Common myeloid progenitor, CD34-positive (primary cell): ENCODE data around the gene SLC8A3.

ENCODE experiments used
- CTCF ChIA-PET: fragments of 350-600 bp; sonication (Branson Sonifier 250); formaldehyde crosslinking; loops from one replicate; lab custom pipeline; 2021; ENCODE audit warnings: antibody characterized with exemption; lab: Charles Lee
- POLR2A ChIA-PET: fragments of 350-600 bp; sonication (Branson Sonifier 250); formaldehyde crosslinking; loops from one replicate; lab custom pipeline; 2021; ENCODE audit warnings: antibody characterized with exemption; lab: Charles Lee
- DNase-seq, 3 donors: peaks; one replicate each; pipeline versions ENCODE4 v3.0.0 to v3.0.0-alpha.2; 2013
- H3K27ac ChIP-seq, 2 experiments: 1 replicate in 1 of 2; 2 replicates in 1 of 2; pipeline ENCODE4 v1.7.0; 2013; ENCODE audit warnings: inconsistent platforms in 2 of 2, low read length in 2 of 2, mild to moderate bottlenecking in 2 of 2, low read depth in 1 of 2, moderate library complexity in 1 of 2; ENCODE audit not compliant: severe bottlenecking in 2 of 2, insufficient read depth in 1 of 2, poor library complexity in 1 of 2
- H3K27me3 ChIP-seq, 5 experiments: replicated peaks in 2 of 5; 1 replicate in 3 of 5; 2 replicates in 2 of 5; pipeline versions ENCODE4 v1.6.1 to v1.7.0; 2013; ENCODE audit warnings: low read length in 4 of 5, mild to moderate bottlenecking in 2 of 5, moderate library complexity in 2 of 5, inconsistent platforms in 1 of 5; ENCODE audit not compliant: insufficient read depth in 5 of 5, control insufficient read depth in 4 of 5
- H3K36me3 ChIP-seq, 4 experiments: 1 replicate in 2 of 4; 2 replicates in 2 of 4; pipeline versions ENCODE4 v1.6.1 to v1.7.0; 2013; ENCODE audit warnings: low read length in 3 of 4, control low read depth in 1 of 4, mild to moderate bottlenecking in 1 of 4; ENCODE audit not compliant: control insufficient read depth in 4 of 4, insufficient read depth in 4 of 4
- H3K4me1 ChIP-seq, 4 experiments: 1 replicate in 3 of 4; 2 replicates in 1 of 4; pipeline versions ENCODE4 v1.6.1 to v1.7.1; 2013; ENCODE audit warnings: low read length in 3 of 4, mild to moderate bottlenecking in 3 of 4, control low read depth in 1 of 4, inconsistent platforms in 1 of 4, moderate library complexity in 1 of 4; ENCODE audit not compliant: control insufficient read depth in 4 of 4, insufficient read depth in 4 of 4; ENCODE audit errors: control extremely low read depth in 1 of 4
- H3K4me3 ChIP-seq, 7 experiments: 1 replicate in 4 of 7; 2 replicates in 3 of 7; pipeline versions ENCODE4 v1.5.1 to v1.7.0; 2013; ENCODE audit warnings: mild to moderate bottlenecking in 7 of 7, low read length in 6 of 7, moderate library complexity in 6 of 7, inconsistent platforms in 2 of 7, low read depth in 2 of 7, control low read depth in 1 of 7; ENCODE audit not compliant: insufficient read depth in 4 of 7, control insufficient read depth in 1 of 7; ENCODE audit errors: extremely low read depth in 1 of 7
- H3K9me3 ChIP-seq, 5 experiments: 1 replicate in 4 of 5; 2 replicates in 1 of 5; pipeline versions ENCODE4 v1.6.1 to v1.7.1; 2013; ENCODE audit warnings: low read length in 4 of 5, mild to moderate bottlenecking in 2 of 5, inconsistent platforms in 1 of 5, low read depth in 1 of 5, moderate library complexity in 1 of 5; ENCODE audit not compliant: control insufficient read depth in 4 of 5, insufficient read depth in 2 of 5; ENCODE audit errors: control extremely low read depth in 1 of 5
- WGBS: methylation state at CpG from one replicate; pipeline ENCODE4 v1.1.5; 2013; ENCODE audit not compliant: insufficient coverage; 5-methylcytosine and 5-hydroxymethylcytosine counted together

The SLC8A3 gene

DNA sequence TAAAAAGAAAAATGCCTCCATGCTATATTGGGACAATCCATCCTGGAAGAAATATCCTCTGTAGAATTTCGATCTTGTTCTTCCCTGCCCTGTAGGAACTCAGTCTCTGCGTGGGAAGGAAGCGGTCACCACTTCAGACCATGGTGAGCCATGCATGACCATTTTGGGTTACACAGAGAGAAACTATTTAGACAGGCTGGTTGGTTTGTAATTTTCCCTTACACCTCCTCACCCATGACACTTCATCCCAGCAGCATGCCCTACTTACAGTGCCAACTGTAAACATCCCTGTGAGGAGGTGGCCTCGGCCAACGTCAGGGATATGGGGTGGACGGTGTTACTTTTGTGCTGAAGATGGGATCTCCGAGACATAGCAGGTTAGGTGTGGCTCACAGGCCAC, 188.2 kb downstream of the SLC8A3 start:
- CTCF ChIA-PET = interaction anchor here (0.7 kb wide), 1 partner anchor 27 kb away, joined by 3 read pairs; no protein-coding TSS in a partner anchor
- Histone ChIP-seq H3K4me1 (no peaks in the 10 kb centered on the region), H3K36me3 (no peaks in the 10 kb centered on the region), H3K4me3 (no peak overlapping the region), H3K9me3 (no peaks in the 10 kb centered on the region), H3K27ac (no peak overlapping the region), H3K27me3 (peaks cover 0 to 11% (median 0%) of the 10 kb centered on the region in 5 experiments)
- no CpG with 5 or more reads among the region's 7 CpGs for WGBS
- POLR2A ChIA-PET = no interaction called here
- no peak for DNase-seq

- H3K9me3 ChIP-seq = no peaks in the 10 kb centered on the region
- H3K27me3 ChIP-seq = peaks cover 0 to 15% (median 0%) of the 10 kb centered on the region in 5 experiments
- no peaks in the 10 kb centered on the region for H3K4me1 ChIP-seq
- ChIA-PET CTCF (no interaction called here), POLR2A (no interaction called here)
- DNase-seq = no peak
- no peak overlapping the region for H3K4me3 ChIP-seq
- 99% methylated on average over 6 of the region's 10 CpGs for WGBS
- H3K36me3 ChIP-seq = no peaks in the 10 kb centered on the region
- H3K27ac ChIP-seq = no peak overlapping the region
Measured at GRCh38 chr14:69999261-69999674, 189.5 kb downstream of the SLC8A3 start.

GRCh38 chr14:69997849-69998248, 190.9 kb downstream of the SLC8A3 start:
- no peak for DNase-seq
- Histone ChIP-seq H3K36me3 (no peaks in the 10 kb centered on the region), H3K27ac (no peak overlapping the region), H3K4me1 (no peaks in the 10 kb centered on the region), H3K9me3 (no peaks in the 10 kb centered on the region), H3K4me3 (no peak overlapping the region), H3K27me3 (peaks cover 0 to 16% (median 8%) of the 10 kb centered on the region in 5 experiments)
- CTCF ChIA-PET = interaction anchor here (0.6 kb wide), 1 partner anchor 59 kb away, joined by 3 read pairs; no protein-coding TSS in a partner anchor
- 100% methylated on average over 4 of the region's 5 CpGs for WGBS
- POLR2A ChIA-PET = no interaction called here

DNA sequence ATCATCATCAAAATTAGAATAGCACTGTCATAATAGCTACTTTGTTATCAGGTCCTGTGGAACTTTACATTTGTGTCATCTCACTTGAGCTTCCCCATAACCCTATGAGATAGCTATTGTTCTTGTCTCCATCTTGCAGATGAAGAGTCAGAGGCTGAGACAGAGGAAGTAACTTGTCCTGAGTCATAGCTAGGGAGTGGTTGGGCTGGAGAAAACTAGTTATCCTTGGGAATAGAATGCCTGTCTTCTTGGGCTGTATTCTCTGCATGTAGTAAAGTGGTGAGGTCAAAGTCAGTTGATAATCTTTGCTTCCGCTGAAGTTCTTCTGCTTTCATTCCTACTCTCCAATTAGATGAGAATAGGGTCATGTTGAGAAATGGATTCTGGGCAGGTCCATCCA, 192.5 kb downstream of the SLC8A3 start:
- ChIA-PET POLR2A (no interaction called here), CTCF (interaction anchor here (0.8 to 1.8 kb wide), 2 partner anchors 13 to 16 kb away, joined by 3 to 6 read pairs; no protein-coding TSS in a partner anchor)
- H3K4me3 ChIP-seq = no peak overlapping the region
- H3K27ac ChIP-seq = no peak overlapping the region
- no peaks in the 10 kb centered on the region for H3K36me3 ChIP-seq
- peaks cover 0 to 18% (median 8%) of the 10 kb centered on the region in 5 experiments for H3K27me3 ChIP-seq
- no CpG with 5 or more reads among the region's 1 CpG for WGBS
- H3K9me3 ChIP-seq = no peaks in the 10 kb centered on the region
- no peak for DNase-seq
- H3K4me1 ChIP-seq = no peaks in the 10 kb centered on the region
